Gastrocnemius medialis (tissue), 4 donors: ENCODE measurements around the gene CCNF.

Experiments
- POLR2A ChIP-seq, 2 donors: fragments of 450-650 bp; IDR thresholded peaks; one replicate each; pipeline ENCODE4 v1.6.1; 2017; ENCODE audit warnings: antibody characterized with exemption in 2 of 2, mild to moderate bottlenecking in 2 of 2, moderate library complexity in 2 of 2
- TF ChIP-seq, protein P1 (sequence below), 5 experiments: fragments of 450-650 bp in 3 of 5; fragments of 200-600 bp in 2 of 5; sonication (generic) in 2 of 5; IDR thresholded peaks in 4 of 5; conservative IDR thresholded peaks in 1 of 5; 1 replicate in 4 of 5; 2 replicates in 1 of 5; pipeline ENCODE4 v1.5.1; 2016 to 2019; ENCODE audit warnings: antibody characterized with exemption in 5 of 5, mild to moderate bottlenecking in 3 of 5, moderate library complexity in 3 of 5

DNA sequence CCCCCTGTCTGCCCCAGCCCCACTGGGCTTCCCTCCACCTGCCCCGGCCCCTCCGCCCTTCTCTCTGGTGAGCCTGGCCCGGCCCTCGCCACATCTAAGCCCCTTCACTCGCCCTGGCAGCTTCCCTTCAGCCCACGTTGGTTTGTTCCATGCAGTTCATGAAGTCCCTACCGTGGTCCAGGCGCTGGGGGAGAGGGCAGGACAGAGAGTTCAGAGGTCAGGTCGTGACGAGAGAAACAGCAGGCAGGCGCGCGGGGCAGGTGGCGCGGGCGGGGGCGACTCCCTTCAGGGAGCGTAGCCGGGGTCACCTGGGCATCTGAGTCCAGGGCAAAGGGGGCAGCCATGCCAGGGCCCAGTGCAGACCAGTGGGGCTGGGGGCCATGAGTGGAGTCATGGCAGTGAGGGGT, 21.7 kb downstream of the CCNF start:
- TF ChIP-seq, protein P1, sequence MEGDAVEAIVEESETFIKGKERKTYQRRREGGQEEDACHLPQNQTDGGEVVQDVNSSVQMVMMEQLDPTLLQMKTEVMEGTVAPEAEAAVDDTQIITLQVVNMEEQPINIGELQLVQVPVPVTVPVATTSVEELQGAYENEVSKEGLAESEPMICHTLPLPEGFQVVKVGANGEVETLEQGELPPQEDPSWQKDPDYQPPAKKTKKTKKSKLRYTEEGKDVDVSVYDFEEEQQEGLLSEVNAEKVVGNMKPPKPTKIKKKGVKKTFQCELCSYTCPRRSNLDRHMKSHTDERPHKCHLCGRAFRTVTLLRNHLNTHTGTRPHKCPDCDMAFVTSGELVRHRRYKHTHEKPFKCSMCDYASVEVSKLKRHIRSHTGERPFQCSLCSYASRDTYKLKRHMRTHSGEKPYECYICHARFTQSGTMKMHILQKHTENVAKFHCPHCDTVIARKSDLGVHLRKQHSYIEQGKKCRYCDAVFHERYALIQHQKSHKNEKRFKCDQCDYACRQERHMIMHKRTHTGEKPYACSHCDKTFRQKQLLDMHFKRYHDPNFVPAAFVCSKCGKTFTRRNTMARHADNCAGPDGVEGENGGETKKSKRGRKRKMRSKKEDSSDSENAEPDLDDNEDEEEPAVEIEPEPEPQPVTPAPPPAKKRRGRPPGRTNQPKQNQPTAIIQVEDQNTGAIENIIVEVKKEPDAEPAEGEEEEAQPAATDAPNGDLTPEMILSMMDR (IDR thresholded peaks at IDR 0.05 in 4 of 5, conservative IDR thresholded peaks at IDR 0.05 in 1 of 5) = no peak
- TF ChIP-seq POLR2A (IDR thresholded peaks at IDR 0.05) = no peak
